Neural progenitor cell (in vitro differentiated cells): ENCODE results near the gene ZFP69B.

ENCODE experiments used
- EZH2 ChIP-seq: fragments of 200-600 bp; sonication (generic); IDR thresholded peaks from 2 replicates; pipeline ENCODE4 v1.6.1; 2017; ENCODE audit warnings: antibody characterized with exemption, mild to moderate bottlenecking, moderate library complexity
- EZH2phosphoT487 ChIP-seq: fragments of 200-600 bp; sonication (generic); IDR thresholded peaks from 2 replicates; pipeline ENCODE4 v1.6.1; 2017; ENCODE audit warnings: antibody characterized with exemption
- TF ChIP-seq, protein P1 (sequence below): fragments of 200-600 bp; sonication (generic); IDR thresholded peaks from 2 replicates; pipeline ENCODE4 v1.5.1; 2017; ENCODE audit warnings: antibody characterized with exemption, mild to moderate bottlenecking

DNA sequence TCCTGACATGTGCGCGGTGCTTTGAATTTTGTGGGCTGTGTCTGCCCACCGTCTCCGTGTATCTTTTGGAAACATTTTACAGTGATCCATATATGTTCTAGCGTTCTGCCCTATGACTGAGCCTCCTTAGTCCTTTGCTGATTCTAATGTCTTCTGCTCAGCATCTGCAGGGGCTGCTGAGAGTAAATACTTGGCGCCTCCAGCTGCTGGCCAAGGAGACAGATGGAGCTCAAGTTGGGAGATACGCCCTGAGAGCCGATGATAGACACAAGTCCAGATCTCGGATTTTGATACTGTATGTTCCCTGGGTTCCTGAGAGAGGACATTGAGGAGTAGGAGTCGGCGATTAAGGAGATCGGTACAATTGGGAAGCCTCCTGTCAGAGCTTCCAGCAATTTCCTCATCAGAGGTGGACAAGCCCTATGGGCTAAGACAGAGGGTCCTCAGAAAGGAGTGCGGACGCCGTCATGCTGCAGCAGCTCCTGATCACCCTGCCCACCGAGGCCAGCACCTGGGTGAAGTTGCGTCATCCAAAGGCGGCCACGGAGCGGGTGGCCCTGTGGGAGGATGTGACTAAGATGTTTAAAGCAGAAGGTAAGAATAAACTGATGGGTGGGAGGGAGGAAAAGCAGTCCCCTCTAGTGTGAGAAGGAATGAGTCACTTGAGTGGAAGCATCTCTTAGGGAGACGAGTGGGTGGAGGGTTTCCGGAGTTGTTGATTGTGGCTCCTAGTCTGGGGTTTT lies 390 bp downstream of the ZFP69B start:
- TF ChIP-seq, protein P1, sequence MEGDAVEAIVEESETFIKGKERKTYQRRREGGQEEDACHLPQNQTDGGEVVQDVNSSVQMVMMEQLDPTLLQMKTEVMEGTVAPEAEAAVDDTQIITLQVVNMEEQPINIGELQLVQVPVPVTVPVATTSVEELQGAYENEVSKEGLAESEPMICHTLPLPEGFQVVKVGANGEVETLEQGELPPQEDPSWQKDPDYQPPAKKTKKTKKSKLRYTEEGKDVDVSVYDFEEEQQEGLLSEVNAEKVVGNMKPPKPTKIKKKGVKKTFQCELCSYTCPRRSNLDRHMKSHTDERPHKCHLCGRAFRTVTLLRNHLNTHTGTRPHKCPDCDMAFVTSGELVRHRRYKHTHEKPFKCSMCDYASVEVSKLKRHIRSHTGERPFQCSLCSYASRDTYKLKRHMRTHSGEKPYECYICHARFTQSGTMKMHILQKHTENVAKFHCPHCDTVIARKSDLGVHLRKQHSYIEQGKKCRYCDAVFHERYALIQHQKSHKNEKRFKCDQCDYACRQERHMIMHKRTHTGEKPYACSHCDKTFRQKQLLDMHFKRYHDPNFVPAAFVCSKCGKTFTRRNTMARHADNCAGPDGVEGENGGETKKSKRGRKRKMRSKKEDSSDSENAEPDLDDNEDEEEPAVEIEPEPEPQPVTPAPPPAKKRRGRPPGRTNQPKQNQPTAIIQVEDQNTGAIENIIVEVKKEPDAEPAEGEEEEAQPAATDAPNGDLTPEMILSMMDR, result no peak
- TF ChIP-seq EZH2 (no peak), EZH2phosphoT487 (no peak)
